ENCODE data around the gene ERFL.

The ERFL gene

GRCh38 chr19:41868989-41869300 is 59.3 kb downstream of the ERFL start:
- Histone ChIP-seq H3K4me3 (ENCODE audit: low read depth, low read length) (no peak overlapping the region), H3K9me3 (ENCODE audit: control insufficient read depth, insufficient read depth, low read depth, low read length) (no peaks in the 10 kb centered on the region), H3K27ac (ENCODE audit: low read depth, low read length) (no peak overlapping the region), H3K4me1 (ENCODE audit: control insufficient read depth, insufficient read depth, low read length) (peaks cover 7% of the 10 kb centered on the region; the same call in 1 of the 2 replicates), H3K36me3 (ENCODE audit: control insufficient read depth, insufficient read depth, low read length) (peaks cover 78% of the 10 kb centered on the region), H3K27me3 (ENCODE audit: control insufficient read depth, insufficient read depth, low read length) (no peaks in the 10 kb centered on the region), H3K9ac (ENCODE audit: low read length) (no peak overlapping the region)

DNA sequence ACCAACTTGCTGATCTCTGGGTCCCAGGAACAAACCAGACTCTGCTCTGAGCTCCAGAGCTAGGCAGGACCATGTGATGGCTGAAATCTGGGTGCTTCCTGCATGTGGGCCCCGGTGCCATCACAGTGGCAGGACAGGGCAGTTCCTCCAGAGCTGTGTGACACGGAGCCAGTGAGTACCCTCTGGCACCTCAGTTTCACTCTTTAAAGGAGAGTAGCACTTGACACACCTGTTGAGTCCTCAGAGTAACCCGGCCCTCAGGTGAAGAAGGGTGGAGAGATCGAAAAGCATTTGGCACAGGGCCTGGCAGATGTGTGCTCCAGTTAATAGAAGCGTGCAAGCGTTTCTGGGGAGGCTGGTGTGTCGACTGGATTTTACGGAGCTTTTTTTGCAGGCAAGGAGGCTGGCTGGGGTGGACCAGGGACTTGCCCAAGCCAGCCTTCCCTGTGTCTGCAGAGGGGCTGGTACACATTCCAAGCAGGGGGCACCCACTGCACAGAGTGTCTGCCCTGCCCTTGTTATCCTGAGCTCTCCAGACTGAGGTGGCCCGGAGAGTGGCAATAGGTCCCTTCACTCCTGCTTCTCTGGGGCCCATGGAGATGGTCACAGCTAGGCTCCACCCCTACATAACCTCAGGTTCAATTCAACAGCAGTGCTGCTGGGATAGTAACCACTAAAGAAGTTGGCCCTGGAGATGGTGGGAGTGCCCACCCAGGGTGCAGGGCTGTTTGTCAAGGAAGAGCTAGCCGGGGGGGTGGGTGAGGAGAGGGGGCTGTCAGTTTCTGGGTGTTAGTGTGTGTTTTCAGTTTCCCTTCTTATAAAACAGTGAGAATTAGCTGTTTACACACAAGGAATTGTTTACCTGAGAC is 59.9 kb downstream of the ERFL start:
- Histone ChIP-seq H3K4me3 (ENCODE audit: low read depth, low read length) (no peak overlapping the region), H3K27me3 (ENCODE audit: control insufficient read depth, insufficient read depth, low read length) (no peaks in the 10 kb centered on the region), H3K27ac (ENCODE audit: low read depth, low read length) (peak overlapping the region; percentile 37; the same call in 1 of the 2 replicates), H3K9me3 (ENCODE audit: control insufficient read depth, insufficient read depth, low read depth, low read length) (no peaks in the 10 kb centered on the region), H3K36me3 (ENCODE audit: control insufficient read depth, insufficient read depth, low read length) (peaks cover 83% of the 10 kb centered on the region), H3K4me1 (ENCODE audit: control insufficient read depth, insufficient read depth, low read length) (peaks cover 7% of the 10 kb centered on the region; the same call in 1 of the 2 replicates), H3K9ac (ENCODE audit: low read length) (peak overlapping the region; percentile 31)

DNA sequence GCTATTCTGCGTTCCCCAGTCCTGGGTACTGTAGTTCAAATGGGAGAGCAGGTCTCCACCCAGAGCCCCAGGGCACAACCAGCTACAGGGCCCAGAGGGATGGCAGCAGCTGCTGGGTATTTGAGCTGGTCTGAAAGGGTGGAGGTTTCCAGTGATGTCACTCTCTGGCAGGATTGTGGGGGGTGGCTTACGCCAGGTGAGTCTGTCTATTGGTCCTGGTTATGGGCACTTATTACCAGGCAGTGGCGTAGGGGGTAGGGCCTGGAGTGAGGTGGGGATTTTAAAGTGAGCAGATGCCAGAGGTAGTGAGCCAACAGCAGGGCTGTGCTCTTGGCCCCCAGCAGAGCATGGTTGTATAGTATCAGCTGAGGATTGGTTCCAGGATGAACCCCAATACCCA is 62.0 kb downstream of the ERFL start:
- peaks cover 95% of the 10 kb centered on the region for H3K36me3 ChIP-seq (ENCODE audit: control insufficient read depth, insufficient read depth, low read length)
- no peaks in the 10 kb centered on the region for H3K9me3 ChIP-seq (ENCODE audit: control insufficient read depth, insufficient read depth, low read depth, low read length)
- no peaks in the 10 kb centered on the region for H3K27me3 ChIP-seq (ENCODE audit: control insufficient read depth, insufficient read depth, low read length)
- peaks cover 18% of the 10 kb centered on the region for H3K4me1 ChIP-seq (ENCODE audit: control insufficient read depth, insufficient read depth, low read length)
- no peak overlapping the region for H3K4me3 ChIP-seq (ENCODE audit: low read depth, low read length)
- H3K27ac ChIP-seq (ENCODE audit: low read depth, low read length), result peak overlapping the region; percentile 29; the same call in 1 of the 2 replicates
- H3K9ac ChIP-seq (ENCODE audit: low read length), result no peak overlapping the region

GRCh38 chr19:41864374-41864773 is 63.9 kb downstream of the ERFL start:
- Histone ChIP-seq H3K4me1 (ENCODE audit: control insufficient read depth, insufficient read depth, low read length) (peaks cover 24% of the 10 kb centered on the region), H3K9ac (ENCODE audit: low read length) (peak overlapping the region; percentile 45), H3K27ac (ENCODE audit: low read depth, low read length) (no peak overlapping the region), H3K36me3 (ENCODE audit: control insufficient read depth, insufficient read depth, low read length) (peaks cover 86% of the 10 kb centered on the region), H3K9me3 (ENCODE audit: control insufficient read depth, insufficient read depth, low read depth, low read length) (no peaks in the 10 kb centered on the region), H3K4me3 (ENCODE audit: low read depth, low read length) (no peak overlapping the region), H3K27me3 (ENCODE audit: control insufficient read depth, insufficient read depth, low read length) (no peaks in the 10 kb centered on the region)

DNA sequence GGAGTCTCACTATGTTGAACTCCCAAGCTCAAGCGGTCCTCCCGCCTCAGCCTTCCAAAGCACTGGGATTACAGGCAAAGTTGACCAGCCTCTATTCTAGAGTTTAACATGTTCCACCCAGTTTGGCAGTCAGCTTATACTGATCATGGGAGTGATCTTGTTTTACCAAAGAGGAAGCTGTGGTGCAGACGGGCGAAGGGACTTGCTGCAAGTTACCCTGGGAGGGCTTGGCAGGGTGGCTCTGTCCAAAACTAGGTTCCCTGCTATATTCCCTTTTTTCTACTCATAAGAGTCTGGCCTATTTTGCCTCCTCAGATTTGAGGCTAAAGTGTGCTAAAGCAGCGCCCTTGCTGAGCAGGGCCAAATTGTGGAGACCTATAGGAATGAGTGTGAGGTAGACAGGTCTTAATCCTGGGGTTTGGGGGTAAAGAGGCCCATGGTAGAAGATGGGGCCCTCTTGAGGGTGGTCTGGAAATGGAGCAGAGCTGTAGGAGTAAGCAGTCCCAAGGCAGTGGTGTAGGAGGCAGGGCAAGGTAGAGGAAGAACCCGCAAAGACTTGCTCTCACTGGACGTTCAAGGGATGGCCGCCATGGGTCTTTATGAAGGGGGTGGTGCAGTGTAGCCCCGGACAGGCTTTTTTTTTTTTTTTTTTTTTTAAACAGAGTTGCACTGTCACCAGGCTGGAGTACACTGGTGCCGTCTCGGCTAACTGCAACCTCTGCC is 64.9 kb downstream of the ERFL start:
- no peak overlapping the region for H3K4me3 ChIP-seq (ENCODE audit: low read depth, low read length)
- H3K36me3 ChIP-seq (ENCODE audit: control insufficient read depth, insufficient read depth, low read length), result peaks cover 76% of the 10 kb centered on the region
- no peaks in the 10 kb centered on the region for H3K9me3 ChIP-seq (ENCODE audit: control insufficient read depth, insufficient read depth, low read depth, low read length)
- H3K9ac ChIP-seq (ENCODE audit: low read length), result no peak overlapping the region
- no peak overlapping the region for H3K27ac ChIP-seq (ENCODE audit: low read depth, low read length)
- H3K27me3 ChIP-seq (ENCODE audit: control insufficient read depth, insufficient read depth, low read length), result no peaks in the 10 kb centered on the region
- peaks cover 24% of the 10 kb centered on the region for H3K4me1 ChIP-seq (ENCODE audit: control insufficient read depth, insufficient read depth, low read length)

DNA sequence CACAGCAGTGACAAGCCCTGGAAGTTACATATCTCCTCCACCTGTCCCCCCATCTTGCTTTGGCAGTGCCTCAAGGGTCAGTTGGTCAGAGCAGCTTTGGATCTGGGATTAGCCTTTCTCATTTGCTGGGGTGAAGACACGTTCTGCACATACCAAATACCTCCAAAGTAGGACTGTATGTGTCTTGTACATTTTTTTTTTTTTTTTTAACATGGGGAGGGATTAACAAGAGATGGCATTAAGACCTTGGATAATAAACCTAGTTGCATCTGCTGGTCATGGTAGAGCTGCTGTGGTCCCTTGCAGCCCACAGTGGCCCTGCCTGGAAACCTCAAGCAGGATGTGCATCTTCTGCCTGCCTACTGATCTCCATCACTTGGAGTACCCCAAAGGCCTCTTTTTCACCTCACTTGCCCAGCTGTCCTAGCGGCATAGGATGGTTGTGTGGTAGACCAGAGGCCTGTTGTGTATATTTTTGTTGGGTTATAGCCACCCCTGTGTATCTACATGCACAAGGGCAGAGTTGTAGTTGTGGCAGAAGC is 65.7 kb downstream of the ERFL start:
- Histone ChIP-seq H3K27me3 (ENCODE audit: control insufficient read depth, insufficient read depth, low read length) (no peaks in the 10 kb centered on the region), H3K4me1 (ENCODE audit: control insufficient read depth, insufficient read depth, low read length) (peaks cover 24% of the 10 kb centered on the region), H3K36me3 (ENCODE audit: control insufficient read depth, insufficient read depth, low read length) (peaks cover 67% of the 10 kb centered on the region), H3K9me3 (ENCODE audit: control insufficient read depth, insufficient read depth, low read depth, low read length) (no peaks in the 10 kb centered on the region), H3K9ac (ENCODE audit: low read length) (peak overlapping the region; percentile 99), H3K4me3 (ENCODE audit: low read depth, low read length) (peak overlapping the region; percentile 82), H3K27ac (ENCODE audit: low read depth, low read length) (peak overlapping the region; percentile 1; the same call in 1 of the 2 replicates)

- Histone ChIP-seq H3K36me3 (ENCODE audit: control insufficient read depth, insufficient read depth, low read length) (peaks cover 61% of the 10 kb centered on the region), H3K27ac (ENCODE audit: low read depth, low read length) (0 out of 2 replicates have a peak overlapping the region, but pooled peaks have one; percentile 96), H3K9me3 (ENCODE audit: control insufficient read depth, insufficient read depth, low read depth, low read length) (no peaks in the 10 kb centered on the region), H3K9ac (ENCODE audit: low read length) (peak overlapping the region; percentile 99), H3K27me3 (ENCODE audit: control insufficient read depth, insufficient read depth, low read length) (no peaks in the 10 kb centered on the region), H3K4me3 (ENCODE audit: low read depth, low read length) (peak overlapping the region; percentile 82), H3K4me1 (ENCODE audit: control insufficient read depth, insufficient read depth, low read length) (peaks cover 24% of the 10 kb centered on the region)
Observed at GRCh38 chr19:41861846-41862245, 66.4 kb downstream of the ERFL start.

DNA sequence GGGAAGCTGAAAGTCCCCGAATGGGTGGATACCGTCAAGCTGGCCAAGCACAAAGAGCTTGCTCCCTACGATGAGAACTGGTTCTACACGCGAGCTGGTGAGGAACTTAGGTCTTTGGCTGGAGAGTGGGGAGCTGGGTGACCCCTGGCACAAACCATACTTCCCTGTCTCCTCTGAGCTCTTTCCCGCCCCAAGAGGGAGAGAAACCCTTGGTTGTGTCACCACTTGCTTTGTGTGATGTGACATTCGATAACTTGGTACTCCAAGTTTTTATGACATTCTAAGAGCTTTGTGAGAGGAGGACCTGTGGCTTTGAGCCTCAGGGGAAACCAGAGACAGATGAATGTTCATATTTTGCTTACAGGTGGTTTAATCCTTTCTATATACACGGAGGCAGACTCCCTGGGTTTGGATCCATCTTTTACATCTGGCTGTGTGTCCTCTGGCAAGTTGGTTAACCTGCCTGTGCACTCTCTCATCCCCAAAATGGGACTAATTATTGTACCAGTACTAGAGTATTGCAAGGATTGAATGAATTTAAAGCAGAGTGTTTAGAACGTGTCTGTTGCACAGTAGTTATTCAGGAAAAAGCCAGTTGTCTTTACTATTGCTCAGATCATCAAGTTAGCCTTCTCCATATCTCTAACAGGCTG is 67.0 kb downstream of the ERFL start:
- Histone ChIP-seq H3K36me3 (ENCODE audit: control insufficient read depth, insufficient read depth, low read length) (peaks cover 55% of the 10 kb centered on the region), H3K4me3 (ENCODE audit: low read depth, low read length) (peak overlapping the region; percentile 82), H3K27ac (ENCODE audit: low read depth, low read length) (peak overlapping the region; percentile 96), H3K9ac (ENCODE audit: low read length) (peak overlapping the region; percentile 99), H3K9me3 (ENCODE audit: control insufficient read depth, insufficient read depth, low read depth, low read length) (no peaks in the 10 kb centered on the region), H3K4me1 (ENCODE audit: control insufficient read depth, insufficient read depth, low read length) (peaks cover 24% of the 10 kb centered on the region), H3K27me3 (ENCODE audit: control insufficient read depth, insufficient read depth, low read length) (no peaks in the 10 kb centered on the region)

DNA sequence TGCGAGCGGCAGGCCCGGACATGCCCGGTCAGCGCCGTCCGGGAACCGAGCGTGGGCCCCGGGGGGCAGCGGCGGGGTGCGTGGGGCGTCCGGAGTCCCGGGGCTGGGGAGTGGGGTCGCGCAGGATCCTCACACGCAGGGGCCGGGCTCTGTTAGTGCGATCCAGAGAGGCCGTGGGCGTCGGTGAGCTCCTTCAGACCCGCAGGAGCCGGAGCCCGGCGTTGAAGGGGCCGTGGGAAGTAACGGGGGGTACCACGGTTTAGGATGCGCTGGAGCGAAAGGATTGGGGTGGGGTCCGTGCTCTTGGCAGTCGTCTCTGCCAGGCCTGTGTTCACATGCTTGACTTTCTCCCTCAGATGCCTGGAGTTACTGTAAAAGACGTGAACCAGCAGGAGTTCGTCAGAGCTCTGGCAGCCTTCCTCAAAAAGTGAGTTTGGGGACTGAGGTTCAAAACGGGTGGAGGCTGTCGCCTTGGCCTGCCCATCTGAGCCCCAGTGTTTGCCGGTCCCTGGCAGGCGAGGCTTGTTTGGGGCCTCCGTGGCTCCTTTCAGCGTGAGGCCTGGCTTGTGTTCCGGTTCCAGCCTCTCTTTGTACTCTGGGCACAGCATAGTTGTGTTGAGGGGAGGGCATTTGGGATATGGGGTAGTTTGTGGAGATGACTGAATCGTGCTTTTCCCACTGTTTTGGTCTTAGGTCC is 67.7 kb downstream of the ERFL start:
- H3K4me1 ChIP-seq (ENCODE audit: control insufficient read depth, insufficient read depth, low read length), result peaks cover 24% of the 10 kb centered on the region
- H3K9ac ChIP-seq (ENCODE audit: low read length), result peak overlapping the region; percentile 99
- peak overlapping the region; percentile 82 for H3K4me3 ChIP-seq (ENCODE audit: low read depth, low read length)
- peaks cover 52% of the 10 kb centered on the region for H3K36me3 ChIP-seq (ENCODE audit: control insufficient read depth, insufficient read depth, low read length)
- H3K27ac ChIP-seq (ENCODE audit: low read depth, low read length), result peak overlapping the region; percentile 96
- H3K27me3 ChIP-seq (ENCODE audit: control insufficient read depth, insufficient read depth, low read length), result no peaks in the 10 kb centered on the region
- H3K9me3 ChIP-seq (ENCODE audit: control insufficient read depth, insufficient read depth, low read depth, low read length), result no peaks in the 10 kb centered on the region

GRCh38 chr19:41859618-41860418 is 68.4 kb downstream of the ERFL start, which contains the start of gene RPS19:
Gene RPS19, plus strand, starts transcription at chr19:41860255. Its CDS starts 520 bp downstream, at chr19:41860775.
- H3K9ac ChIP-seq (ENCODE audit: low read length), result peak within 1 kb of the TSS; percentile 99
- no peaks in the 10 kb centered on the region for H3K9me3 ChIP-seq (ENCODE audit: control insufficient read depth, insufficient read depth, low read depth, low read length)
- peaks cover 2% of the 10 kb centered on the region for H3K27me3 ChIP-seq (ENCODE audit: control insufficient read depth, insufficient read depth, low read length)
- H3K4me1 ChIP-seq (ENCODE audit: control insufficient read depth, insufficient read depth, low read length), result peaks cover 24% of the 10 kb centered on the region
- peak within 1 kb of the TSS; percentile 82 for H3K4me3 ChIP-seq (ENCODE audit: low read depth, low read length)
- H3K27ac ChIP-seq (ENCODE audit: low read depth, low read length), result peak within 1 kb of the TSS; percentile 96
- peaks cover 44% of the 10 kb centered on the region for H3K36me3 ChIP-seq (ENCODE audit: control insufficient read depth, insufficient read depth, low read length)

Data from HUES6 (cell line).